Measurements from ENCODE around the gene PACS1.
A peak's percentile ranks its signal among the peaks of the same experiment; 100 is the strongest.

The PACS1 gene

GRCh38 chr11:66106786-66107599 is 36.9 kb downstream of the PACS1 start:
- no peaks in the 10 kb centered on the region for H3K9me2 ChIP-seq (replicated peaks; ENCODE audit: control insufficient read depth, low read length)
- H3K4me2 ChIP-seq (ENCODE audit: low read length), result no peak overlapping the region
- peaks cover 67% of the 10 kb centered on the region for H3K4me1 ChIP-seq (ENCODE audit: control insufficient read depth, low read length)
- H3K4me3 ChIP-seq (ENCODE audit: low read length), result no peak overlapping the region
- peaks cover 88% of the 10 kb centered on the region for H3K79me2 ChIP-seq (ENCODE audit: control insufficient read depth, low read length)
- no peaks in the 10 kb centered on the region for H4K20me1 ChIP-seq (ENCODE audit: control insufficient read depth, insufficient read depth, low read depth, low read length)
- H3K27me3 ChIP-seq (ENCODE audit: control insufficient read depth, low read length), result no peaks in the 10 kb centered on the region
- peaks cover 16% of the 10 kb centered on the region for H3K36me3 ChIP-seq (ENCODE audit: control insufficient read depth, low read length)
- no peak overlapping the region for H3K27ac ChIP-seq (ENCODE audit: low read depth, low read length)
- TF ChIP-seq CTCF (IDR thresholded peaks at IDR 0.05; ENCODE audit: low read depth, low read length, poor library complexity, severe bottlenecking) (no peak), EZH2phosphoT487 (IDR thresholded peaks at IDR 0.05; ENCODE audit: borderline replicate concordance, low read length) (no peak)
- no peaks in the 10 kb centered on the region for H3K9me3 ChIP-seq (ENCODE audit: control insufficient read depth, insufficient read depth, low read length)
- peaks cover 16% of the 10 kb centered on the region for H3F3A ChIP-seq (ENCODE audit: control insufficient read depth, insufficient read depth)

GRCh38 chr11:66107600-66108510 is 37.8 kb downstream of the PACS1 start:
- no peak overlapping the region for H3K27ac ChIP-seq (ENCODE audit: low read depth, low read length)

GRCh38 chr11:66109294-66109693 is 39.2 kb downstream of the PACS1 start:
- no peak for TF ChIP-seq CTCF (IDR thresholded peaks at IDR 0.05; ENCODE audit: low read depth, low read length, poor library complexity, severe bottlenecking)
- TF ChIP-seq EZH2phosphoT487 (IDR thresholded peaks at IDR 0.05; ENCODE audit: borderline replicate concordance, low read length), result no peak
- Histone ChIP-seq H3K36me3 (ENCODE audit: control insufficient read depth, low read length) (peaks cover 12% of the 10 kb centered on the region), H3K9me3 (ENCODE audit: control insufficient read depth, insufficient read depth, low read length) (no peaks in the 10 kb centered on the region), H4K20me1 (ENCODE audit: control insufficient read depth, insufficient read depth, low read depth, low read length) (no peaks in the 10 kb centered on the region), H3K79me2 (ENCODE audit: control insufficient read depth, low read length) (peaks cover 88% of the 10 kb centered on the region), H3F3A (ENCODE audit: control insufficient read depth, insufficient read depth) (peaks cover 32% of the 10 kb centered on the region), H3K4me2 (ENCODE audit: low read length) (peak overlapping the region; percentile 77; the same call in 1 of the 2 replicates), H3K4me3 (ENCODE audit: low read length) (no peak overlapping the region), H3K27me3 (ENCODE audit: control insufficient read depth, low read length) (no peaks in the 10 kb centered on the region), H3K9me2 (replicated peaks; ENCODE audit: control insufficient read depth, low read length) (no peaks in the 10 kb centered on the region), H3K27ac (ENCODE audit: low read depth, low read length) (peak overlapping the region; percentile 21), H3K4me1 (ENCODE audit: control insufficient read depth, low read length) (peaks cover 70% of the 10 kb centered on the region)

More at GRCh38 chr11:66107600-66108510, 37.8 kb downstream of the PACS1 start:
- Histone ChIP-seq H3K4me2 (ENCODE audit: low read length) (no peak overlapping the region), H3K27me3 (ENCODE audit: control insufficient read depth, low read length) (no peaks in the 10 kb centered on the region), H3K36me3 (ENCODE audit: control insufficient read depth, low read length) (peaks cover 16% of the 10 kb centered on the region), H3K4me3 (ENCODE audit: low read length) (no peak overlapping the region), H3F3A (ENCODE audit: control insufficient read depth, insufficient read depth) (peaks cover 23% of the 10 kb centered on the region), H3K79me2 (ENCODE audit: control insufficient read depth, low read length) (peaks cover 88% of the 10 kb centered on the region), H3K9me2 (replicated peaks; ENCODE audit: control insufficient read depth, low read length) (no peaks in the 10 kb centered on the region), H3K4me1 (ENCODE audit: control insufficient read depth, low read length) (peaks cover 70% of the 10 kb centered on the region), H4K20me1 (ENCODE audit: control insufficient read depth, insufficient read depth, low read depth, low read length) (no peaks in the 10 kb centered on the region), H3K9me3 (ENCODE audit: control insufficient read depth, insufficient read depth, low read length) (no peaks in the 10 kb centered on the region)
- TF ChIP-seq EZH2phosphoT487 (IDR thresholded peaks at IDR 0.05; ENCODE audit: borderline replicate concordance, low read length), result no peak
- no peak for TF ChIP-seq CTCF (IDR thresholded peaks at IDR 0.05; ENCODE audit: low read depth, low read length, poor library complexity, severe bottlenecking)
